HepG2 (cell line): Measurements from ENCODE around the gene RARS2. TPM values are rescaled to one million over a fixed set of nuclear protein-coding genes. Genes with fewer than 3 reads are reported as not detected.

Experiments used
- ATAC-seq: fragments of 200-7000 bp; cut with Tn5 transposase; 3 replicates; pipeline ENCODE4 v1.9.1; 2020; ENCODE audit warnings: mild to moderate bottlenecking, moderate library complexity
- BruUV-seq: library from RNA; stranded (reverse); fragments of 400-500 nt; replicated peaks from 2 replicates; lab custom pipeline; 2021; lab: Mats Ljungman, UMichigan
- CTCF ChIA-PET: fragments of 300-600 bp; formaldehyde crosslinking; extraction: SDS; loops from one replicate; lab custom pipeline; 2021; ENCODE audit warnings: low total read pairs, inconsistent platforms, low intra/inter-chr PET ratio; lab: Yijun Ruan, JAX
- POLR2A ChIA-PET: fragments of 350-600 bp; sonication (Branson Sonifier 250); formaldehyde crosslinking; loops from one replicate; lab custom pipeline; 2020; ENCODE audit warnings: antibody characterized with exemption, inconsistent platforms; lab: Yijun Ruan, JAX
- DNase-seq: peaks from one replicate; pipeline ENCODE4 v3.0.0-alpha.2; 2015; ENCODE audit warnings: low spot score
- FAIRE-seq: peaks from 3 replicates; lab custom pipeline; 2011; peaks lifted over from hg19 to GRCh38; lab: Jason Lieb, UNC
- H2AFZ ChIP-seq: one replicate; pipeline ENCODE4 v1.6.1; 2011; ENCODE audit warnings: low read length, inconsistent platforms
- H3K27ac ChIP-seq: fragments of 300-600 bp; 3 replicates; pipeline ENCODE4 v1.8.0; 2011; ENCODE audit warnings: mixed run types, mild to moderate bottlenecking, mixed read lengths, low read length, inconsistent platforms; ENCODE audit not compliant: insufficient read depth; ENCODE audit errors: extremely low read length
- H3K27me3 ChIP-seq, 2 experiments: fragments of 200-600 bp in 1 of 2; 2 replicates in 1 of 2; 3 replicates in 1 of 2; pipeline versions ENCODE4 v1.6.0 to v1.8.0; 2011; ENCODE audit warnings: low read length in 2 of 2, mild to moderate bottlenecking in 2 of 2, moderate library complexity in 2 of 2, inconsistent platforms in 1 of 2; ENCODE audit not compliant: insufficient read depth in 2 of 2, control insufficient read depth in 1 of 2
- H3K36me3 ChIP-seq, 2 experiments: fragments of 200-600 bp in 1 of 2; replicated peaks in 1 of 2; 2 replicates in 1 of 2; 3 replicates in 1 of 2; pipeline versions ENCODE4 v1.5.1 to v1.8.0; 2011; ENCODE audit warnings: low read length in 2 of 2, inconsistent platforms in 1 of 2; ENCODE audit not compliant: insufficient read depth in 2 of 2, control insufficient read depth in 1 of 2
- H3K4me1 ChIP-seq: 2 replicates; pipeline ENCODE4 v1.5.1; 2012; ENCODE audit warnings: low read length, inconsistent platforms; ENCODE audit not compliant: insufficient read depth
- H3K4me2 ChIP-seq: 2 replicates; pipeline ENCODE4 v1.6.0; 2011; ENCODE audit warnings: low read depth, low read length, inconsistent platforms
- H3K4me3 ChIP-seq, 3 experiments: fragments of 200-600 bp in 1 of 3; sonication (generic), shearing (Covaris generic) in 1 of 3; replicated peaks in 1 of 3; 2 replicates each; pipeline ENCODE4 v1.5.1; 2011 to 2016; ENCODE audit warnings: low read length in 3 of 3, inconsistent platforms in 2 of 3, low read depth in 2 of 3, mild to moderate bottlenecking in 2 of 3, control low read depth in 1 of 3, mixed read lengths in 1 of 3; ENCODE audit not compliant: insufficient read depth in 1 of 3
- H3K79me2 ChIP-seq: one replicate; pipeline ENCODE4 v1.6.1; 2011; ENCODE audit warnings: low read length, inconsistent platforms; ENCODE audit not compliant: insufficient read depth
- H3K9ac ChIP-seq: 2 replicates; pipeline ENCODE4 v1.6.0; 2011; ENCODE audit warnings: mild to moderate bottlenecking, low read depth, low read length, inconsistent platforms; ENCODE audit not compliant: insufficient read depth
- H3K9me3 ChIP-seq: 2 replicates; pipeline ENCODE4 v1.5.1; 2012; ENCODE audit warnings: mild to moderate bottlenecking, low read length
- H4K20me1 ChIP-seq: 2 replicates; pipeline ENCODE4 v1.6.0; 2011; ENCODE audit warnings: inconsistent platforms, mild to moderate bottlenecking, low read length, moderate library complexity; ENCODE audit not compliant: insufficient read depth
- FLYWCH1 ChIP-seq: sonication (generic); formaldehyde crosslinking; IDR thresholded peaks from 2 replicates; pipeline ENCODE4 v1.8.1; 2023; ENCODE audit warnings: mild to moderate bottlenecking, missing genetic modification reagents
- FOXK2 ChIP-seq: fragments of 450-650 bp; IDR thresholded peaks from 2 replicates; pipeline ENCODE4 v1.6.1; 2016
- IRF2 ChIP-seq: IDR thresholded peaks from 2 replicates; pipeline ENCODE4 v1.6.1; 2018; ENCODE audit warnings: missing genetic modification reagents, missing compliant biosample characterization
- JARID2 ChIP-seq: sonication (generic); formaldehyde crosslinking; IDR thresholded peaks from 2 replicates; pipeline ENCODE4 v1.8.1; 2023; ENCODE audit warnings: missing genetic modification reagents, inconsistent platforms; ENCODE audit not compliant: insufficient replicate concordance
- KDM5B ChIP-seq: sonication (generic); formaldehyde crosslinking; IDR thresholded peaks from 2 replicates; pipeline ENCODE4 v1.4.0; 2020; ENCODE audit warnings: missing genetic modification reagents, mild to moderate bottlenecking, borderline replicate concordance
- NR2F6 ChIP-seq, 2 experiments: IDR thresholded peaks; 2 replicates each; pipeline ENCODE4 v1.6.1; 2016; ENCODE audit warnings: antibody characterized with exemption in 1 of 2, mild to moderate bottlenecking in 1 of 2
- PPARG ChIP-seq: conservative IDR thresholded peaks from 2 replicates; pipeline ENCODE4 v1.6.1; 2016; ENCODE audit warnings: missing biosample characterization, missing genetic modification reagents
- SCMH1 ChIP-seq: sonication (generic); formaldehyde crosslinking; IDR thresholded peaks from 2 replicates; pipeline ENCODE4 v1.9.0; 2021; ENCODE audit warnings: missing genetic modification reagents, mild to moderate bottlenecking, borderline replicate concordance
- SETDB1 ChIP-seq: sonication (generic); formaldehyde crosslinking; IDR thresholded peaks from 2 replicates; pipeline ENCODE4 v1.5.1; 2020; ENCODE audit warnings: missing genetic modification reagents, mild to moderate bottlenecking, borderline replicate concordance
- SP2 ChIP-seq: sonication (generic); formaldehyde crosslinking; IDR thresholded peaks from 2 replicates; pipeline ENCODE4 v1.5.1; 2020; ENCODE audit warnings: mild to moderate bottlenecking, missing genetic modification reagents
- TBP ChIP-seq: sonication (generic); formaldehyde crosslinking; IDR thresholded peaks from 2 replicates; pipeline ENCODE4 v1.5.0; 2020; ENCODE audit warnings: missing genetic modification reagents
- ZFX ChIP-seq: sonication (generic); formaldehyde crosslinking; IDR thresholded peaks from 2 replicates; pipeline ENCODE4 v1.4.0; 2020; ENCODE audit warnings: mild to moderate bottlenecking, low read depth, missing genetic modification reagents, moderate library complexity
- ZNF138 ChIP-seq: sonication (generic); formaldehyde crosslinking; IDR thresholded peaks from 2 replicates; pipeline ENCODE4 v1.5.0; 2020; ENCODE audit warnings: mild to moderate bottlenecking, low read depth, missing genetic modification reagents
- ZNF180 ChIP-seq: sonication (generic); formaldehyde crosslinking; IDR thresholded peaks from 2 replicates; pipeline ENCODE4 v1.4.0; 2020; ENCODE audit warnings: low read depth, missing genetic modification reagents, borderline replicate concordance
- ZNF232 ChIP-seq: sonication (generic); formaldehyde crosslinking; IDR thresholded peaks from 2 replicates; pipeline ENCODE4 v1.4.0; 2020; ENCODE audit warnings: missing genetic modification reagents, borderline replicate concordance
- ZNF331 ChIP-seq: sonication (generic); formaldehyde crosslinking; IDR thresholded peaks from 2 replicates; pipeline ENCODE4 v1.4.0; 2020; ENCODE audit warnings: missing genetic modification reagents
- ZNF558 ChIP-seq: sonication (generic); formaldehyde crosslinking; IDR thresholded peaks from 2 replicates; pipeline ENCODE4 v1.9.0; 2022; ENCODE audit warnings: mild to moderate bottlenecking, missing genetic modification reagents, borderline replicate concordance
- ZNF761 ChIP-seq: sonication (generic); formaldehyde crosslinking; conservative IDR thresholded peaks from 2 replicates; pipeline ENCODE4 v1.4.0; 2020; ENCODE audit warnings: mild to moderate bottlenecking, missing genetic modification reagents
- WGBS: methylation state at CpG from one replicate; pipeline ENCODE4 v1.1.6; 2017; ENCODE audit warnings: low lambda C conversion rate; 5-methylcytosine and 5-hydroxymethylcytosine counted together
- in situ Hi-C: cut with HindIII; loops from 2 replicates; pipeline ENCODE4 v1.10.0; 2017; ENCODE audit warnings: low pct_unique_long_range_greater_than_20kb; ENCODE audit not compliant: extremely low pct_ligation_motif_present
- intact Hi-C: fragments of 100-400 bp; cut with micrococcal nuclease; formaldehyde crosslinking; loops from one replicate; pipeline ENCODE4 v1.10.0; 2022; ENCODE audit not compliant: unreplicated experiment
- polyA plus RNA-seq, 8 experiments: library from polyadenylated mRNA; depleted of rRNA in 3 of 8; stranded (reverse) in 7 of 8; unstranded in 1 of 8; fragments of >200 nt; fragmentation: Illumina TruSeq in 4 of 8; extraction: Trizol in 4 of 8; gene quantifications; 2 replicates each; pipeline versions ENCODE4 v1.2.1 to v1.2.3, GENCODE V29; 2011 to 2016; ENCODE audit warnings: low read depth in 4 of 8, missing spikeins in 1 of 8, mixed read lengths in 1 of 8; ENCODE audit not compliant: insufficient read depth in 1 of 8
- total RNA-seq, 5 experiments: library from RNA; depleted of rRNA; stranded (reverse); fragments of >200 nt; fragmentation: Illumina TruSeq; extraction: Trizol; gene quantifications; 2 replicates each; pipeline ENCODE4 v1.2.3, GENCODE V29; 2016; ENCODE audit warnings: low read depth in 1 of 5
- TF ChIP-seq, protein P1 (sequence below): sonication (generic); formaldehyde crosslinking; conservative IDR thresholded peaks from 2 replicates; pipeline ENCODE4 v1.4.0; 2020; ENCODE audit warnings: mild to moderate bottlenecking, missing genetic modification reagents, moderate library complexity
- TF ChIP-seq, protein P2 (sequence below): sonication (generic); formaldehyde crosslinking; conservative IDR thresholded peaks from 2 replicates; pipeline ENCODE4 v1.5.0; 2020; ENCODE audit warnings: missing genetic modification reagents
- TF ChIP-seq, protein P3 (sequence below): IDR thresholded peaks from 2 replicates; pipeline ENCODE4 v1.6.1; 2016; ENCODE audit warnings: low read depth, borderline replicate concordance

RARS2 gene
- total and polyA plus RNA-seq, 2 of the 13 experiments (the other 11 are each of a cell fraction or from before 2014, with no cell fraction given), result 23.4 to 80.1 TPM

DNA sequence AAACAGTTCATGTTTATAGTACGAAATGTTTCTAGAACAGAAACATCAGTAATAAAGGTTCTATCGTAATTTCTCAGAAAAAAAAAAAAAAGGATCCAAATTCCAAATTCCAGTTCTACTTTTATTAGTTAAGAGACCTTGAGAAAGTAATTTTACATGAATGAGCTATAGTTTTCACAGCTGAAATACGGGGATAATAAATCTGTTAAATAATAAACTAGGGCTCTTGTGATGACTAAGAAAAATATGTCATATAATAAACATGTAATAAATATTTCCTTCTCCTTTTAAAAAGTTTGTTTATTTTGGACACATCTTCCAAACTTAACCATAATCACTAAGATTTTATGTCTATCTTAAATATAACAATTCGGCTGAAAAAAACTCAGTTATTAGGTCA is 17.8 kb downstream of the RARS2 start (continued):
- TF ChIP-seq SCMH1 (CRISPR knock-in tag) (no peak), SP2 (CRISPR knock-in tag) (no peak), ZNF138 (CRISPR knock-in tag) (no peak), NR2F6 (IDR thresholded peaks at IDR 0.05) (no peak), NR2F6 (CRISPR knock-in tag; IDR thresholded peaks at IDR 0.05) (no peak), FOXK2 (no peak)
- TF ChIP-seq, protein P1, sequence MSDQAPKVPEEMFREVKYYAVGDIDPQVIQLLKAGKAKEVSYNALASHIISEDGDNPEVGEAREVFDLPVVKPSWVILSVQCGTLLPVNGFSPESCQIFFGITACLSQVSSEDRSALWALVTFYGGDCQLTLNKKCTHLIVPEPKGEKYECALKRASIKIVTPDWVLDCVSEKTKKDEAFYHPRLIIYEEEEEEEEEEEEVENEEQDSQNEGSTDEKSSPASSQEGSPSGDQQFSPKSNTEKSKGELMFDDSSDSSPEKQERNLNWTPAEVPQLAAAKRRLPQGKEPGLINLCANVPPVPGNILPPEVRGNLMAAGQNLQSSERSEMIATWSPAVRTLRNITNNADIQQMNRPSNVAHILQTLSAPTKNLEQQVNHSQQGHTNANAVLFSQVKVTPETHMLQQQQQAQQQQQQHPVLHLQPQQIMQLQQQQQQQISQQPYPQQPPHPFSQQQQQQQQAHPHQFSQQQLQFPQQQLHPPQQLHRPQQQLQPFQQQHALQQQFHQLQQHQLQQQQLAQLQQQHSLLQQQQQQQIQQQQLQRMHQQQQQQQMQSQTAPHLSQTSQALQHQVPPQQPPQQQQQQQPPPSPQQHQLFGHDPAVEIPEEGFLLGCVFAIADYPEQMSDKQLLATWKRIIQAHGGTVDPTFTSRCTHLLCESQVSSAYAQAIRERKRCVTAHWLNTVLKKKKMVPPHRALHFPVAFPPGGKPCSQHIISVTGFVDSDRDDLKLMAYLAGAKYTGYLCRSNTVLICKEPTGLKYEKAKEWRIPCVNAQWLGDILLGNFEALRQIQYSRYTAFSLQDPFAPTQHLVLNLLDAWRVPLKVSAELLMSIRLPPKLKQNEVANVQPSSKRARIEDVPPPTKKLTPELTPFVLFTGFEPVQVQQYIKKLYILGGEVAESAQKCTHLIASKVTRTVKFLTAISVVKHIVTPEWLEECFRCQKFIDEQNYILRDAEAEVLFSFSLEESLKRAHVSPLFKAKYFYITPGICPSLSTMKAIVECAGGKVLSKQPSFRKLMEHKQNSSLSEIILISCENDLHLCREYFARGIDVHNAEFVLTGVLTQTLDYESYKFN (CRISPR knock-in tag), result no peak

DNA sequence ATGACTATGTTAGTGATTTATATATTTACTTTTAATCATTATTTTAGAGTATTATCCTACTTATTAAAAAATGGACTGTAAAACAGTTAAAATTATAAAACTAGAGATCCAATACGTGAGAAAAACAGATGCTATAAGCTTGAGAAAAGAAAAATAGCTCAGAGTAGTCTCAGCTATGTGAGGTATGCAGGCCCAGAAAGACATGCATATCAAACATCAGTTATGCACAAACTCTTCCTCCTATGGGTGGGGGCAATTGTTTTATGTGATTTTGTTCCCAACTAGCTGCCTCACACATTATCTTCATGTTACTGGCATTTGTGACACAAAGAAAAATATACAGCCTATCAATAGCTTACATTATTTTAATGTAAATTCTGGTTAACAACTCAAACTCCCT is 28.8 kb downstream of the RARS2 start:
- intact Hi-C loops, result no loop called here
- Histone ChIP-seq H3K4me3 (no peak overlapping the region), H3K27ac (no peak overlapping the region), H2AFZ (no peak overlapping the region), H3K4me1 (no peaks in the 10 kb centered on the region), H3K9ac (no peak overlapping the region), H3K79me2 (peaks cover 5% of the 10 kb centered on the region), H4K20me1 (no peaks in the 10 kb centered on the region), H3K4me2 (no peak overlapping the region), H3K27me3 (no peaks in the 10 kb centered on the region; a peak in 1 of 5 replicates), H3K36me3 (peaks cover 10 to 74% of the 10 kb centered on the region in 2 experiments), H3K9me3 (no peaks in the 10 kb centered on the region)
- ATAC-seq (no peak), DNase-seq (no peak), FAIRE-seq (no peak)
- ChIA-PET POLR2A (no interaction called here), CTCF (no interaction called here)
- in situ Hi-C loops, result no loop called here
- no TSS peak for BruUV-seq
- WGBS, result 98% methylated on average over 1 of the region's 1 CpG
- TF ChIP-seq, protein P2, sequence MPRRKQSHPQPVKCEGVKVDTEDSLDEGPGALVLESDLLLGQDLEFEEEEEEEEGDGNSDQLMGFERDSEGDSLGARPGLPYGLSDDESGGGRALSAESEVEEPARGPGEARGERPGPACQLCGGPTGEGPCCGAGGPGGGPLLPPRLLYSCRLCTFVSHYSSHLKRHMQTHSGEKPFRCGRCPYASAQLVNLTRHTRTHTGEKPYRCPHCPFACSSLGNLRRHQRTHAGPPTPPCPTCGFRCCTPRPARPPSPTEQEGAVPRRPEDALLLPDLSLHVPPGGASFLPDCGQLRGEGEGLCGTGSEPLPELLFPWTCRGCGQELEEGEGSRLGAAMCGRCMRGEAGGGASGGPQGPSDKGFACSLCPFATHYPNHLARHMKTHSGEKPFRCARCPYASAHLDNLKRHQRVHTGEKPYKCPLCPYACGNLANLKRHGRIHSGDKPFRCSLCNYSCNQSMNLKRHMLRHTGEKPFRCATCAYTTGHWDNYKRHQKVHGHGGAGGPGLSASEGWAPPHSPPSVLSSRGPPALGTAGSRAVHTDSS (CRISPR knock-in tag), result no peak
- TF ChIP-seq ZNF232, result no peak
- TF ChIP-seq ZFX (CRISPR knock-in tag), result no peak
- TF ChIP-seq SETDB1 (CRISPR knock-in tag), result no peak
- TF ChIP-seq ZNF180 (CRISPR knock-in tag), result no peak
- no peak for TF ChIP-seq KDM5B (CRISPR knock-in tag)
- no peak for TF ChIP-seq ZNF331 (CRISPR knock-in tag)
- TF ChIP-seq ZNF761 (CRISPR knock-in tag), result no peak
- TF ChIP-seq, protein P3, sequence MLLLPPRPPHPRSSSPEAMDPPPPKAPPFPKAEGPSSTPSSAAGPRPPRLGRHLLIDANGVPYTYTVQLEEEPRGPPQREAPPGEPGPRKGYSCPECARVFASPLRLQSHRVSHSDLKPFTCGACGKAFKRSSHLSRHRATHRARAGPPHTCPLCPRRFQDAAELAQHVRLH (CRISPR knock-in tag), result no peak
- no peak for TF ChIP-seq PPARG (CRISPR knock-in tag)
- no peak for TF ChIP-seq IRF2 (CRISPR knock-in tag)
- TF ChIP-seq ZNF558 (CRISPR knock-in tag), result no peak
- no peak for TF ChIP-seq FLYWCH1 (CRISPR knock-in tag)
- no peak for TF ChIP-seq TBP (CRISPR knock-in tag)
- no peak for TF ChIP-seq JARID2 (CRISPR knock-in tag)
